Astrocyte of the cerebellum (primary cell): ENCODE measurements around the gene ZSCAN4.
A peak's percentile ranks its signal among the peaks of the same experiment; 100 is the strongest.

Source experiments
- DNase-seq: peaks from one replicate; pipeline ENCODE4 v3.0.0-alpha.2; 2011; ENCODE audit warnings: low read depth
- H3K4me3 ChIP-seq: 2 replicates; pipeline ENCODE4 v1.5.1; 2011; ENCODE audit warnings: mild to moderate bottlenecking, low read depth, low read length, moderate library complexity
- CTCF ChIP-seq: IDR thresholded peaks from 2 replicates; pipeline ENCODE4 v1.5.1; 2012; ENCODE audit warnings: low read length, low read depth, moderate library complexity, mild to moderate bottlenecking; ENCODE audit errors: missing control alignments
- in situ Hi-C: cut with HindIII; loops from 2 replicates; pipeline ENCODE4 v1.10.0; 2017; ENCODE audit warnings: low sequenced_read_pairs

The ZSCAN4 gene

GRCh38 chr19:57655443-57655842 is 13.3 kb upstream of the ZSCAN4 start:
- DNase-seq = no peak
- TF ChIP-seq CTCF = no peak
- in situ Hi-C loops = no loop called here
- H3K4me3 ChIP-seq = no peak overlapping the region

- no peak overlapping the region for H3K4me3 ChIP-seq
- in situ Hi-C loops = no loop called here
- TF ChIP-seq CTCF = no peak
- DNase-seq = no peak
Measured at GRCh38 chr19:57656346-57656745, 12.4 kb upstream of the ZSCAN4 start.

GRCh38 chr19:57664269-57665127 is 4.2 kb upstream of the ZSCAN4 start:
- peak overlapping the region; percentile 51 for H3K4me3 ChIP-seq
- DNase-seq = peak; percentile 8
- in situ Hi-C loops = no loop called here
- no peak for TF ChIP-seq CTCF

GRCh38 chr19:57665261-57665806 is 3.4 kb upstream of the ZSCAN4 start:
- in situ Hi-C loops = no loop called here
- no peak overlapping the region for H3K4me3 ChIP-seq
- DNase-seq = no peak
- TF ChIP-seq CTCF = no peak

GRCh38 chr19:57667228-57667627 is 1.5 kb upstream of the ZSCAN4 start:
- in situ Hi-C loops = no loop called here
- H3K4me3 ChIP-seq = no peak overlapping the region
- no peak for DNase-seq
- TF ChIP-seq CTCF = no peak

GRCh38 chr19:57671124-57671895 is 2.6 kb downstream of the ZSCAN4 start:
- DNase-seq = no peak
- in situ Hi-C loops = no loop called here
- H3K4me3 ChIP-seq = no peak overlapping the region
- no peak for TF ChIP-seq CTCF
